Spleen (tissue), 11 donors: ENCODE data around the gene SHISA9. TPM values are rescaled to one million over a fixed set of nuclear protein-coding genes. Genes with fewer than 3 reads are reported as not detected.

Experiments
- DNase-seq: peaks from one replicate; pipeline ENCODE4 v3.0.0-alpha.2; 2020
- H3K27ac ChIP-seq, 8 donors: fragments of 200-600 bp; sonication (generic) in 7 of 8; 1 replicate in 4 of 8; 2 replicates in 4 of 8; pipeline versions ENCODE4 v1.5.0 to v1.8.0; 2016 to 2021; ENCODE audit warnings: inconsistent platforms in 4 of 8, mild to moderate bottlenecking in 4 of 8, moderate library complexity in 1 of 8
- H3K27me3 ChIP-seq, 7 donors: fragments of 200-600 bp; sonication (generic) in 6 of 7; replicated peaks in 1 of 7; 1 replicate in 4 of 7; 2 replicates in 3 of 7; pipeline versions ENCODE4 v1.5.0 to v1.8.0; 2016 to 2021; ENCODE audit warnings: inconsistent platforms in 3 of 7, mild to moderate bottlenecking in 1 of 7
- H3K36me3 ChIP-seq, 6 donors: fragments of 200-600 bp; sonication (generic) in 5 of 6; 1 replicate in 4 of 6; 2 replicates in 2 of 6; pipeline versions ENCODE4 v1.5.0 to v1.8.0; 2016 to 2021; ENCODE audit warnings: inconsistent platforms in 2 of 6
- H3K4me1 ChIP-seq, 6 donors: fragments of 200-600 bp; sonication (generic) in 5 of 6; 1 replicate in 3 of 6; 2 replicates in 3 of 6; pipeline versions ENCODE4 v1.5.0 to v1.8.0; 2016 to 2021; ENCODE audit warnings: inconsistent platforms in 3 of 6
- H3K4me3 ChIP-seq, 8 donors: fragments of 200-600 bp; sonication (generic) in 7 of 8; 1 replicate in 4 of 8; 2 replicates in 4 of 8; pipeline versions ENCODE4 v1.5.0 to v1.8.0; 2016 to 2021; ENCODE audit warnings: inconsistent platforms in 4 of 8, mild to moderate bottlenecking in 4 of 8, moderate library complexity in 2 of 8
- H3K9me3 ChIP-seq, 8 donors: fragments of 200-600 bp; sonication (generic) in 7 of 8; 1 replicate in 4 of 8; 2 replicates in 4 of 8; pipeline versions ENCODE4 v1.5.0 to v1.8.0; 2016 to 2021; ENCODE audit warnings: inconsistent platforms in 4 of 8
- POLR2A ChIP-seq, 3 donors: fragments of 450-650 bp; IDR thresholded peaks; one replicate each; pipeline ENCODE4 v1.5.1; 2017; ENCODE audit warnings: antibody characterized with exemption in 3 of 3, mild to moderate bottlenecking in 1 of 3
- POLR2AphosphoS5 ChIP-seq, 3 donors: sonication (generic); formaldehyde crosslinking; IDR thresholded peaks; one replicate each; pipeline ENCODE4 v1.5.1; 2017; ENCODE audit warnings: antibody characterized with exemption in 3 of 3
- WGBS, 5 donors: extraction: QIAGEN DNeasy Blood & Tissue Kit in 3 of 5; methylation state at CpG; one replicate each; pipeline versions ENCODE4 v1.1.5 to v1.1.7; 2013 to 2018; 5-methylcytosine and 5-hydroxymethylcytosine counted together
- intact Hi-C: fragments of 100-400 bp; cut with DNase I; formaldehyde crosslinking; loops from one replicate; pipeline ENCODE4 v1.15.0; 2023; ENCODE audit warnings: low total_unique reads
- polyA plus RNA-seq, 3 donors: library from polyadenylated mRNA; stranded (reverse); fragments of 200-250 nt; gene quantifications; one replicate each; pipeline ENCODE4 v1.2.1, GENCODE V29; 2013
- total RNA-seq, 7 donors: library from RNA; depleted of rRNA in 3 of 7; stranded (reverse); fragments of >200 nt in 3 of 7; fragmentation: NEBNext Ultra II Directional in 4 of 7; extraction: Animal tissue kit (Norgen Biotek cat#: 25700) in 4 of 7; gene quantifications; one replicate each; pipeline versions ENCODE4 v1.1.0 to v1.2.1, GENCODE V29; 2016 to 2021
- TF ChIP-seq, protein P1 (sequence below), 11 experiments: fragments of 200-600 bp in 7 of 11; fragments of 450-650 bp in 4 of 11; sonication (generic) in 4 of 11; IDR thresholded peaks in 8 of 11; conservative IDR thresholded peaks in 3 of 11; 1 replicate in 7 of 11; 2 replicates in 4 of 11; pipeline versions ENCODE4 v1.4.0 to v1.8.0; 2016 to 2021; ENCODE audit warnings: antibody characterized with exemption in 11 of 11, inconsistent platforms in 4 of 11, mild to moderate bottlenecking in 1 of 11
- donor health status: healthy with polysubstance abuse.
- donor health status: DM: no; HTN: no; CAD: no; lungs with moderate emphysema.
- donor health status: DM: no; HTN: no; CAD: no.
- donor health status: Bipolar disorder and iron deficiency.
- donor health status: healthy.
- donor health status: DM: no; HTN: no; CAD: no.
- donor health status: DM: yes; HTN: yes; CAD: no.

The SHISA9 gene
- total and polyA plus RNA-seq, 10 donors, result 0.02 to 0.17 (median 0.05) TPM; not detected in 4

DNA sequence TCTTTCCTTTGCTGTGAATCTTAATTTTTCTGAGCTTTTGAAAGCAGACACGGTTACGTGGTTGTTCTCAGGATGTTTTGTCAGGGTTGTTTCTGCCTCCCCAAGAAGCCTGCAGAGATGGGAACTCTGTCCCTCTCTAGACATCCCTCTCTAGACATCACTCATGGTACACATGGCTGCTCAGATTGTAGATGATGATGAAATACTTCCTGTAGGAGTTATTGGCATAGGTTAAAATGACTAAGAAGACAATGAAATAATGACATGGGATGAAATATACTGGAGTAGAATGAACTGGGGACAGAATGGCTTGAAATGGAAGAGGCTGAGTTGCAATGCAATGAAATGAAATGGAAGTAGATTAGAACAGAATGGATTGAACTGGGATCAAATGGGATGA lies 253.4 kb downstream of the SHISA9 start:
- Histone ChIP-seq H3K4me1 (no peaks in the 10 kb centered on the region), H3K36me3 (no peaks in the 10 kb centered on the region), H3K27me3 (no peaks in the 10 kb centered on the region), H3K4me3 (no peak overlapping the region), H3K27ac (no peak overlapping the region), H3K9me3 (no peaks in the 10 kb centered on the region)
- TF ChIP-seq, protein P1, sequence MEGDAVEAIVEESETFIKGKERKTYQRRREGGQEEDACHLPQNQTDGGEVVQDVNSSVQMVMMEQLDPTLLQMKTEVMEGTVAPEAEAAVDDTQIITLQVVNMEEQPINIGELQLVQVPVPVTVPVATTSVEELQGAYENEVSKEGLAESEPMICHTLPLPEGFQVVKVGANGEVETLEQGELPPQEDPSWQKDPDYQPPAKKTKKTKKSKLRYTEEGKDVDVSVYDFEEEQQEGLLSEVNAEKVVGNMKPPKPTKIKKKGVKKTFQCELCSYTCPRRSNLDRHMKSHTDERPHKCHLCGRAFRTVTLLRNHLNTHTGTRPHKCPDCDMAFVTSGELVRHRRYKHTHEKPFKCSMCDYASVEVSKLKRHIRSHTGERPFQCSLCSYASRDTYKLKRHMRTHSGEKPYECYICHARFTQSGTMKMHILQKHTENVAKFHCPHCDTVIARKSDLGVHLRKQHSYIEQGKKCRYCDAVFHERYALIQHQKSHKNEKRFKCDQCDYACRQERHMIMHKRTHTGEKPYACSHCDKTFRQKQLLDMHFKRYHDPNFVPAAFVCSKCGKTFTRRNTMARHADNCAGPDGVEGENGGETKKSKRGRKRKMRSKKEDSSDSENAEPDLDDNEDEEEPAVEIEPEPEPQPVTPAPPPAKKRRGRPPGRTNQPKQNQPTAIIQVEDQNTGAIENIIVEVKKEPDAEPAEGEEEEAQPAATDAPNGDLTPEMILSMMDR (IDR thresholded peaks at IDR 0.05 in 8 of 11, conservative IDR thresholded peaks at IDR 0.05 in 3 of 11), result no peak
- TF ChIP-seq POLR2AphosphoS5 (IDR thresholded peaks at IDR 0.05) (no peak), POLR2A (IDR thresholded peaks at IDR 0.05) (no peak)
- WGBS, 5 donors, result 61 to 89% (median 82%) methylated on average over 2 of the region's 2 CpGs
- DNase-seq, result no peak
- intact Hi-C loops, result no loop called here

DNA sequence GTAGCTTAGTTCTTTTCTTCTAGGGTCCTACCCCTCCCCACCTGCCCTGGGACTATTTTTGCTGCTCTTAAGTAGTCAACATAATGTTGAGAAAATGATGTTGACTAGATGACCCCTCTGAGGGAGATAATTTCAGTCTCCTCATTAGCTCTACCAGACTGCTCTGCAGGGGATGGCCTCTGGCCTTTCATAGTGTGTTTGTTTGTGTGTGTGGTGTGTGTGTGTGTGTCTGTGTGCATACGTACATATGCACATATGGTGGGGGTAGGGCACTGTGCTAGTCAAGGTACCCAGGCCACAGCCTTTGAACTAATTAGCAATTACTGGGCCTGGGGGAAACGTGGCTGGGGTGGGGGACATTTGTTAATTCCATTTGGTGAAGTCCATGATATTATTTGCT lies 254.0 kb downstream of the SHISA9 start:
- no peaks in the 10 kb centered on the region for H3K36me3 ChIP-seq
- H3K27ac ChIP-seq, result no peak overlapping the region
- no peak for TF ChIP-seq POLR2AphosphoS5 (IDR thresholded peaks at IDR 0.05)
- TF ChIP-seq POLR2A (IDR thresholded peaks at IDR 0.05), result no peak
- TF ChIP-seq, protein P1 (IDR thresholded peaks at IDR 0.05 in 8 of 11, conservative IDR thresholded peaks at IDR 0.05 in 3 of 11), result no peak
- H3K9me3 ChIP-seq, result no peaks in the 10 kb centered on the region
- H3K4me3 ChIP-seq, result no peak overlapping the region
- H3K4me1 ChIP-seq, result no peaks in the 10 kb centered on the region
- no peak for DNase-seq
- WGBS, 5 donors, result 34 to 62% (median 37%) methylated on average over 2 of the region's 2 CpGs
- no peaks in the 10 kb centered on the region for H3K27me3 ChIP-seq
- intact Hi-C loops, result no loop called here

DNA sequence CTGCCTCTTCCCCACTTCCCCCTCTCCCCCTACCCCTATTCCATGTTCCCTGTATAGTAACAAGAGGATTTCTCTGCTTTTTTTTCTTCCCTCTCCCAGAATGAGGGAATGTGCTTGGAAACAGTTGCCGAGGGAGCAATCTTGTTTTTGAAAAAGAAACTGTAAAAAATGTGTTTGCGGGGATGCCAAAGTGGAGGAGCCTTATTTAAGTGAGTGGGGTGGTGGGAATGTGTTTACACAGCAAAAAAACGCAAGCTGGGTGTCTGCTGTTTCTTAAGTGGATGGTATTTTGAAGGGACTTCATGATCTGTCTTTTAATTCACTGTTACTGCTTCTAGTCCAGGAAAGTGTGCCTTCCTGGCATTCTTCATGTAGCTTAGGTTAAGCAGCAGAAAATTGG lies 254.4 kb downstream of the SHISA9 start:
- no peaks in the 10 kb centered on the region for H3K27me3 ChIP-seq
- no peak overlapping the region for H3K27ac ChIP-seq
- intact Hi-C loops, result no loop called here
- no peaks in the 10 kb centered on the region for H3K36me3 ChIP-seq
- no peak overlapping the region for H3K4me3 ChIP-seq
- H3K4me1 ChIP-seq, result no peaks in the 10 kb centered on the region
- TF ChIP-seq POLR2AphosphoS5 (IDR thresholded peaks at IDR 0.05) (no peak), POLR2A (IDR thresholded peaks at IDR 0.05) (no peak)
- TF ChIP-seq, protein P1 (IDR thresholded peaks at IDR 0.05 in 8 of 11, conservative IDR thresholded peaks at IDR 0.05 in 3 of 11), result no peak
- WGBS, 5 donors, result 46 to 55% (median 55%) methylated on average over 3 of the region's 3 CpGs
- no peaks in the 10 kb centered on the region for H3K9me3 ChIP-seq
- no peak for DNase-seq

DNA sequence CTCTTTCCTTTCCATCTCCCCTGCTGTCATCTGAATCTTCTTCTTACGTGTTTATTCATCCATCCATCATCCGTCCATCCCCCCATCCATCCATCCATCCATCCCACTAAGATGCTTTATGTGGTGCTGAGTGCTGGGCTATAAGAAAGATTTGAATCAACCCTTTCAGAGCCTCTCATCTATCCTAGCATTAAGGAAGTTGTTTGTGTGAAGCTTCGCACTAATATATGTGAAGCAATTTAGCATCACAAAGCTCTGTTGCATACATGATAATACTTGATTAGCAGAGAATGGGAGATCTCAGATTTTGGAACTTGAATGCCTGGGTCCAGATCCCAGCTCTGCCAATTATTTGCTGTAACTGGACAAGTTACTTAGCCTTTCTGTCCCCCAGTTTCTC lies 255.7 kb downstream of the SHISA9 start:
- no peaks in the 10 kb centered on the region for H3K27me3 ChIP-seq
- H3K4me1 ChIP-seq, result no peaks in the 10 kb centered on the region
- no peak overlapping the region for H3K4me3 ChIP-seq
- TF ChIP-seq POLR2AphosphoS5 (IDR thresholded peaks at IDR 0.05) (no peak), POLR2A (IDR thresholded peaks at IDR 0.05) (no peak)
- TF ChIP-seq, protein P1 (IDR thresholded peaks at IDR 0.05 in 8 of 11, conservative IDR thresholded peaks at IDR 0.05 in 3 of 11), result no peak
- DNase-seq, result no peak
- no peaks in the 10 kb centered on the region for H3K36me3 ChIP-seq
- no peaks in the 10 kb centered on the region for H3K9me3 ChIP-seq
- no peak overlapping the region for H3K27ac ChIP-seq
- 61 to 68% (median 65%) methylated on average over 3 of the region's 3 CpGs for WGBS, 5 donors
- intact Hi-C loops, result no loop called here
